NCI-H82 treated with DMSO at 0.1 percent for 48 hours (cell line): ENCODE measurements around the gene CPEB3.
A peak's percentile ranks its signal among the peaks of the same experiment; 100 is the strongest.

Source experiments
- DNase-seq: peaks from one replicate; lab custom pipeline; 2025; ENCODE audit not compliant: unreplicated experiment; lab: John Stamatoyannopoulos, UW

The CPEB3 gene

DNA sequence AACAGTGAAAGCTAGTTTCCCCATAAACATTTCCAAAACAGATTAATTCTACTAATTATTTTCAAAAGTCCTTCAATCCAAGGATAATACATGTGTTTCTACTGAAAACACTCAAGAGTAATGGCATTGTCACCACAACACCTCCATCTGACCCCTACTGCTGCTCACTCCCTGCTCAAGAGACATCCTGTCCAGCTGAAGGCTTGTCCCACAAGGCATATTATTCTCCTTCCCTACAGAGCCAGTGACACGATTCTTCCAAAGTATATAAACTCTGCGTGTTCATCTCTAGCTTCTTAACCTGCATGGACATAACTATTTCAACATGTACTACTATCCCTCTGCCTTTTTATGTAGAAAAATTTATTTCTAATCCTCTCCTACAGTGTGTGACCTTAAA, 182.1 kb downstream of the CPEB3 start:
- DNase-seq = no peak

DNA sequence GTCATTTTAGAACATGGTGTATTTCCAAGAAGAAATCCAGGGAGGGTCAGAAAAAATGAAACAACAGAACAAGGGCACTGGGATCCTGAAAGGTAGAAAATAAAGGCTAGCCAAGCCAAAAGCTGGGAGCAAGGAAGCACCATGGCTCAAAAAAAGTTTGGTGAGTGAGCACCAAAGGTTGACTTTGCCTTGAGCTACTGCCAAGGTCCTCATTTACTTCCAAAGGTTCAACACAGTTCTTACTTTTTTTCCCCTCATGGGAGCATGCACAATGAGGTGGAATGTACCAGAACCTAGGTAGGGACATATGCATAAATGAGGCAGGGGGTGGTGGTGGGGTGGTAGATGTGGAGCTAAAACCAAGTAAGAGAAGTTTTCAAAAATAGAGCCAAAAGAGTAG, 182.8 kb downstream of the CPEB3 start:
- no peak for DNase-seq

DNA sequence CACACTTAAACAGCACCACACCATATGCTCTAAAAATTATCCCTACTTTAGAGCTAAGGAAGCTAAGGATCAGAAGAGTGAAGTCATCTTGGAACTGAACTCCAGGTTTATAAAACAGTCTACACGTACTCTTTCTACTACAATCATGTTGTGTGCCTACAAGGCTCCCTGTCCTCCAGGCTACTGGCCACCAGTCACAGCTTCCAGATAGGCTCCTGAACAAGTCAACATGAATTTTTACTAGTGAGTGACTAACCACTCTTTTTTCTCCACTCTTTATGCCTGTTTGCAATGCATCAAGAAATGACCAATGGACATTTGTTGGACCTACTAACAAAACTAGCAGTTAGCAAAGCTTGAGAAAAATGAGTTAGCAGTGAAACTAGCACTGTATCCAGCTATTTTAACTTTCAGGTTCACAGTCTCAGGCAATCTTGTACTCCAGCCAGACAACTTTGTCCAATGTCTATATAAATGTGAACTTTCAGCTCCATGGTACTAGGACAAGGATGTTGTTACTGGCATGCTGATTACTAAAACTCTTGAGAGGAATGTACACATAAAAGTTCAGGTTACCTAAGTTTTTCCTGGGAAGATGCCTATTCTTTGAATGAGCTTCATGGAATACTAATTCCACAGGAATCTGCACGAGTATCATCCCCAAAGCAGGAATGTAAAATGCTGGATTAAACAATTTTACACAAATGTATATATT, 187.3 kb downstream of the CPEB3 start:
- no peak for DNase-seq

DNA sequence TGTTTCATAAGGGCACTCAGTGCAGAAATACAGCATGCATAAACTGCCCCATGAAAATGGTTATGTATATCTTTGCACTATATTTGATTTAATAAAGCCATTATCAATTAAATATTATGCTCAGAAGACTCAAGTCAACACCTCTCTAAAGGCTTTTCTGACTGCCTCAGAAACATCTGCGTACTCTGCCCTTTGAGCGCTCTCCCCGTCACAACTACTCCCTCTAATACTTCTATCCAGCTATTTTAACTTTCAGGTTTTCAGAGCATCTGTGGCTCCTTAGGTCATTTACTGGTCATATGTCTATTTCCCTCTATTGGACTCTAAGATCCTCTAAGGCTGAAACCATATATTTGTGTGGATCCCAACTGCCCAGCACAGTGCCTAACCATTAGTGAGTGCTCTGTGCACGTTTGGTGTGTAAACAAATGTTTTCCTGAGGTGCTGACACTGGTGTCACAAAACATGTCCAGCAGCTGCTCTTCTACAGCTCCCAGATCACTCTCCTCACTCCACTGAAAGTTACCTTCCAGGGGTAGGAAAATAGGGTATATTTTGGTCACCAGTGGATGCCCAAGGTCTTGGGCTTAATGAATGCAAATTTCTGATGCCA, 188.2 kb downstream of the CPEB3 start:
- no peak for DNase-seq

DNA sequence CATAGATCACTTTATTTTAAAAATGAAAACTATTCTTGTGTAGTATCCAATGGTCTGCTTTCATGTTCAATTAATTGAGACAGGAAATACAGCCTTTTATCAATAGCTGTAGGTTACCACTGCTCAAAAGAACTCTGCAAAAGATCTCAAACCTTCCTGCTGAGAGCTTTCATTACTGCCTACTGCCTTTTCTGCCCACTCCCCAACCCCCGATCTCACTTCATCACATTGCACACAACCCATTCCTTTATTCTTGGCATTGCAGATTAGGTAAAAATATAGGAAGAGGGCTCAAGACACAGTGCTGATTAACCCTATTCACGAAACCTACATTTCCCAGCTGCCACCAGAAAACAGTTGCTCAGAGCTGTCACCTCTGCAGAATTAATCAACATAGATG, 195.9 kb downstream of the CPEB3 start:
- no peak for DNase-seq

DNA sequence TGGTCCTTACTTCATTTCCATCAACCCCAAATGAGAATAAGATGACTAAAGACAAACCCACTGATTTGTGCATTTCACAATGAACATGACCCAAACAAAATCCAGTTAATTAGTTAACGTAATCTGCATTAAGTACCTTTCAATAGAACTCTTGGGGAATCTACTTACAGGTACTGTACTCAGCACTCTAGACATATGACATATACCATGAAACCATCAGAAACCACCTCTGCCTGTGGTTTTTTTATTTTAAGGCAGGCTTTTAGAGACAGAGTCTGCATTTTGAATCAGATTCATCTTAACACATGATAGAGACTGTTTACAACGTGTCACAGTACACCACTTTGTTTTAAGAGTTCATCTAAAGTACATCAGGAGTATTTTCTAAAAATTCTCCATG, 198.9 kb downstream of the CPEB3 start:
- DNase-seq = no peak

DNA sequence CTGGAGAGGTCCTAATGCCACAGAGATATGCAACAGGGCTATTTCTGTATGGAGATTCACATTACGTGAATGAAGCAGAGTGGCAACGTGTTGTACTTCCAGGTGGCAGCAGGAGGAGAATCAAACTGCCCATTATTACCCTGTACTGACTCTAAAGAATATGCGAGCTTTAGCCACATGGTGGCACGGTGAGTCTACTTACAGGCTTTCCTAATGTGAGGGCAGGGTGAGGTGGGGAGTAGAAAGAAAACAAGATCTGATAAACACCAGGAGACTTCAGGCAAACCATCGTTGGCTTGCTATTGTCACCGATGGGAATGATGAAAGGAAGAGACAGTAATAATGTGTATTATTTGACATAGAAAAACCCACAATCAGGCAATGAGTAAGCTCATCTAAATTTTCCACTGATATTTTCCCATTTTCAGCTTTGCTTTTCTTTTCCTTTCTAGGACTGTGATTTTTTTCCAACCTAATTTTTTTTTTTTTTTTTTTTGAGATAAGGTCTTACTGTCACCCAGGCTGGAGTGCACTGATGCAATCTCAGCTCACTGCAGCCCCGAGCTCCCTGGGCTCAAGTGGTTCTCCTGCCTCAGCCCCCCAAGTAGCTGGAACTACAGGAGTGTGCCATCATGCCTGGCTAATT, 203.0 kb downstream of the CPEB3 start:
- peak; percentile 63 for DNase-seq

DNA sequence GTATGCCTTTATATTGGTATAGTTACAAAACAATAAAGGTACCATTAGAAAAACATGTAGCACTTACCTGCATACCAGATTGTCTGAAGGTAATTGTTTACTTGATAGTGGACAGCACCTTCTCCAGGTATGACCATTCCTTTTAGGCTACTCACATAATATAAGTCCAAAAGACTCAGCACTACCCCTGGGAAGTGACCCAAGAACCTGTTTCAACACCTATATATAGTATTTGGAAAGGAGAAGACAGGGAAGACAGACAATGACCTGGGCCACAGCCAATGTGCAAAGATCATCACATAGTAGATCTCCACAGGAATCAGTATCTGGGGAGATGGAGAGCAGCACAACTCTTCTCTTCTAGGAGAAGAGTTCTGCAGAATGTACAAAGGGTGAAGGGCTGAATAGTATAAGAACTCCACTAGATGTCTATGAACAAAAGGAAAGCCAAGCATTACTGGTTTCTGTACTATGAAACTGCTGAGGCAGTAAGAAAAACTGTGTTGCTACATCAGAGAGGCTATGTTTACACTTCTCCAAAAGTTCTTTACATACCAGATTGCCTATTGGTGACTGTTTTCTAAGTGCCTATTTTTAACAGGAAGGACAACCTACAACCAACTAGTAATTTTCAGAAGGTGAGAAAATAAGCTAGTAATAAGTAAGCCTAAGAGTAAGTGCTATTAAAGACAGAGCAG, 208.1 kb downstream of the CPEB3 start:
- no peak for DNase-seq

DNA sequence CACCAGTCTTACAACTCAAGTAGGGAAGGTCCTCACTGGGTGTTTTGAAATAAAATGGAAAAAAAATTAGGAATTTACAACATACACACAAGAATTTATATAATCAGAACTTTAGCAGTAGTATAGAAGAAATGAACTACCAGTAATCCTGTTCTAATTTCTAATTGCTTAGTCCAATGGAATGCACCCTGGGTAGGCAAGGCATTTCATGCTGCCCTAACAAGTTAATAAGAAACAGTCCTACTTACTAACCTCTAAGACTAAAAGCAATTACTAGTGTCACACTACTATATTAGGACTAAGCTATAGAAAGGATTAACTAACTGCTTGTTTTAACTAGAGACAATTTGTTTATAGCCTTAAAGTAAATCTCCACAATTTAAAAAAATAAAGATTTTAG, 209.2 kb downstream of the CPEB3 start:
- DNase-seq = no peak

DNA sequence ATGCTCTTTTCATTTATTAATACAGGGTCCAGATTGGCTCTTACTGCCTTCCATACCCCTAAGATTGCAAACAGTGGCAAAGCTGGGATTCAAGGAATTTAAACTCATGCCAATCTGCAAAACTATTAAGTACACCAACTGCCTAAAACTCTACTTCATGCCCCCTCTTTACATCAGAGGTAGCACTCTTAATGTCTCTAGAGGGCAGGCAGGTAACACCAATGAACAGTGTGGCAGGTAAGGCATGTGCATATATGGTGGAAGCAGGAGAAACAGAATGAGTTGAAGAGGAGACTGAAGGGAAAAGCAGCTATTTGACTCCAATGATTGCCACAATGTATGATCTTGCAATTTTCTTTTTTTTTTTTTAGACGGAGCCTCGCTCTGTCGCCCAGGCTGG, 210.6 kb downstream of the CPEB3 start:
- no peak for DNase-seq

DNA sequence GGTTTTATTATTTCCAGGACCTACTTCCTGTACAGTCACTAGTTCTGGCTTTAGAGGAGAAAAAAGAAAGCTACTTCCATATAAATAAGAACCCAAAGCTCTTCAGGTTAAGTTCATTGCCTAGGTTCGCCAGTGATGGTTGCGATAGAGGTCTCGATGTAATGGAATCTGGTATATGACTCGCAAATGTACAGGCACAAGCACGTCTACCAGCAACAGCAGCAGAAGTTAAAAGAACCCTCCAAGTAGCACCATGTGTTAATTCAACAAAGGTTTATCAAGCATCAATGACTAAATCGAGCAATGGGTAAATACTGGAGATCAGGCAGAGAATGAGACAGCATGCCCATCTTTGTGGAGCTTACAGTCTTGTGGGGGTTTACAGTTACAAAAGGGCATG, 211.9 kb downstream of the CPEB3 start:
- no peak for DNase-seq

DNA sequence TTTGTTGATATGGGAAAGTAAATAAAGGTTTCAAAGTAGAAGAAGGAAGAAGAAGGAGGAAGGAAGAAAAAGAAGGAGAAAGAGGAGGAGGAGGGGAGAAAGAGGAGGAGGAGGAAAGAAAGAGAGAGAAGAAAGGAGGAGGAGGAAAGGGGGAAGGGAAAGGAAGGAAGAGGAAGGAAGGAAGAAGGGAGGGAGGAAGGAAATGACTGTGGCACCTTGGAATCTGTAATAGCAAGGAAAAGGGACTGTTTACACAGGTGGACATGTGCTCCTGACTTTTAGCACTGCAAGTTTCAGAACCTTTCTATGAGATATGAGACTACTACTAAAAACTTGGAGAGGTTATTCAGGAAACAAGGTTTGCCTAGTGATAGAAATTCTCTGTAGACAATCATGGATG, 214.2 kb downstream of the CPEB3 start:
- no peak for DNase-seq

DNA sequence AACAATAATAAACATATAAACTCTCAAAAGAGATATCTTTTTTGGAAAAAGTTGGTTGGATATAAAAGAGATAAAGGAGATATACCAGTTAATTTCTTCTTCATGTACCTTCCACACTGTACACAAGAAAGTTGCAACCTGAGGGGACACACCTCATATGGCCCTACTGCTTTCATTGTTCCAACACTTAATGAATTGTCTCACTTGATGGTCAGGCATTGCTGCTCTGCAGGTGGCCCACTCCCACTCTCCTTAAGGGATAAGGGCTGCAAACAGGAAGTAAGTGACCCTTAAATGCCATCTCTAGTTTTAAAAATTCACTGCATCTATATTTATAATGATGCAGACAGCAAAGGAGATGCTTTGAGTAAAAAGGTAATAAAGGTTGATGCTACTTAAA, 215.0 kb downstream of the CPEB3 start:
- DNase-seq = no peak

DNA sequence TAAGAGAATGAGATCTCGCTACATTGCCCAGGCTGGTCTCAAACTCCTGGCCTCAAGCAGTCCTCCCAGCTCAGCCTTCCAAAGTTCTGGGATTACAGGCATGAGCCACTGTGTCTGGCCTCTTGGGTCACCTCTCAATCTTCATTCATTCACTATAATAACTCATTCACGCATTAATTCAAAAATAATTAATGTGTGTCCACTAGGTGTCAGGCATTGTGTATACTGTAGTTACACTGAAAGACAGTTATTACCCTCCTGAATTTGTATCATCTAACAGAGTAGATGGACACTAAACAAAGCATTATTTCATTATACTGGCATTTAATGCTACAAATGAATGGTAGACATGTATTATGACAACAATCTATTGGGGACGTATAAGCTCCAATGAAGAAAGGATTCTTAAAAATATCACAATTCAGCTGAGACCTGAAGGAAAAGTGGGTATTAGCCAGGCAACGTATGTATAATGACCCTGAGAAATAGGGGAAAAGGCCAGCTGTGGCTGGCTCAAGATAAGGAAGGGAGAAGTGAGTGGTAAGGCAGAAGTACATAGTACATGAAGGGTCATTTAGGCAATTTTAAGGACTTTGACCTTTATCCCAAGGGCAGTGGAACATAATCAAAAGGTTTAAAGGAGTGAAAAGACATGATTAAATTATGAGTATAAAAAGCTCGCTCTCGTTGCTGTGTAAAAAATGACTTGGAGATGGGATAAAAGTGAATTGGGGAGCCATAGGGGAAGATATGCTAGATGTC, 216.6 kb downstream of the CPEB3 start:
- no peak for DNase-seq

DNA sequence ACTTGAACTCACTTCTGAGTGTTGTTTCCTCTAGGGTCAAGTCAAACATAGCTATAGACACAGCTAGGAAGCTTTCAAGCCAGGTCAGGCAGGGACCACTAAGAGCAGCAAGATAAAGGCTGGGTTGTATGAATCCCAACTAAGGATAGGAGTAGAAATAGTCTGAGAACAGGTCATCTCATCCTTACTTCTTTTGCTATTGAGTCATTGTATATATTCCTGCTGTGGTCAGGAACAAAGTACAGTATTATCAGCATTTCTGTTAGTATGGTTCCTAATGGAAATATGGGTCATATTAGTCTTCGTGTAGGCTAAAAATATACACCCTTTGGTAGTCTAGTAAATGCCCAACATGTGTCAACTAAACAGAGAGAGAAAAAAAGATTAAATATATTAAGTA, 222.0 kb downstream of the CPEB3 start:
- no peak for DNase-seq

DNA sequence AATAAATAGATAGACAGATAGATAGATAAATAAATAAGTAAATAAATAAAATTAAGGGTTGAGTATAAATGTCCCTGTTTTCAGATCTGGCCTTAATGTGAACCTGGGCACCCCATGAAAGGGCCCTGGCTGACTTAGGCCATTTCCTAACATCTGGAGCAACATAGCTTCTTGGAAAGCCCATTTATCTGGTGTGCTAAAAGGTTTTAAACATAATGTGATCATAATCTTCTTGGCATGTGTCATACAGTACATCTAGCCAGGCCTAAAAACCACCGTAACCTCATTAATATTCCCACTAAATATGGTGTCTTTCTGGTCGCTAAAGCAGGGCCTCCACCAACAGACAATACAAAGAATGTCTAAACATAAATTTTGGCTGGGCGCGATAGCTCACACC, 224.5 kb downstream of the CPEB3 start:
- DNase-seq = no peak

DNA sequence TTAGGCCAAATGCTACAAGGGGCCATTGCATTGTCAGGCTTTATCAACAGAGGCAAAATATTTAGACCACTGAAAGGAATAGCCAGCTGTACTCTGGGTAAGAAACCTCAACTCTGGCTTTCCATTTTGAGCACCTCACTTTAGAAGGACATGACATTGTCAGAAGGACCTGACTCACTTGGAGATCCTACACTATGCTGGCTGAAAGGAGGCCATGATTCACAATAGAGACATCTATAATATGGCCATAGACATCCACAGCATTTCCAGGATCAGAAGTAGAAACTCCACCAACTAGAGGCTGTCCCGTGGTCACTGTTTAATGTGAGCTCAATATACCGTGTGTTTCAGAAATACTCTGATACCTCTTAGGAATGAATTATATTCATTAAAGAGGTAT, 226.4 kb downstream of the CPEB3 start:
- DNase-seq = no peak

DNA sequence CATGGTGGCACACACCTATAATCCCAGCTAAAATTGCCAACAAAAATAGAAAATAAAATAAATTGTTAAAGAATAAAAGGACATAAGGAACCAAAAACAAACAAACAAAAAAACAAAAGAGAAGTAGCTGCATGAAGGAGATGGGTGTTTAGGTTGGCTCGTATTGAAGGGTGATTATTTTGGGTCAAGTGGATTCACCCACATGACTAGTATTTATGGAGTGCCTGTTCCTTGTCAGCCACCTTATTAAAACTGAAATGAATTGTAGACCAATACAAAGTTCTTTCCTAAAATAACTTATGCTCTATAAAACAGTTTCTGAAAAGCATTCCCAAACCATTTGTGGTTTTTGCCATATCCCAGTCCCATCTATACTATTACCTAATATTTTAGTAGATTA, 228.6 kb downstream of the CPEB3 start:
- DNase-seq = no peak

DNA sequence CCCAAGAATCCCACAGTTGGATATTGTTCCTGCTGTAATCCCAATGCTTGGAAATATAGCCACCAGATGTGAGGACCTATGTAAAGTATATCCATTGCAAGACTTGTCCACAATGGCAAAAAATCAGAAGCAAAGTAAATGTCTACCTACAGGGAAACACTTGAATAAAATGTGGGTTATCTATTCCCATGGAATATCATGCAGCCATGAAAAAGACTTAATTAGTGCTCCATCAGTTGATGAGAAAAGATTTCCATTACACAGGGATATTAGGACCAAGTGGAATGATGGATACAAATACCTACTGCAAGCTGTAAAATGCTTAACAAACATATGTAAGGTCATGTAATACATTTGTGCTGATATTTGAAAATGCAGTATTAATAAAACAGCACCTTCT, 236.1 kb downstream of the CPEB3 start:
- no peak for DNase-seq

DNA sequence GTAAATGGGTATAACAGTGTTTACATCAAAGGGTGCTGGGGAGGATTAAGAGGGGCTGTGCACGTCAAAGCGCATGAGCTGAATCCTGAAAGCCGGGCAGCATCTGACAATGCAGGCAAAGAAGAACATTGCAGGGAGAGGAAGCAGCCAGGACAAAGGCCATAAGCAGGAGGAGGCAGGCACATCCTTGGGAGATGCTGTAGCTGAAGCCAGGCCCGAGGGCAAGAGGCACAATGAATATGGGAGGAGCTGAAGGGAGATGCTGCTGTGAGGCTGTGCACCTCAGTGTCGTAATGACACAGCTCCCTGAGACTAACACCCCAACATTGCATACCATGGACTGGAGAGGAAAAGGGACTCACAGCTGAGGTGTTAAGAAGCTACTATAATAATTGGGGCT, 238.1 kb downstream of the CPEB3 start:
- DNase-seq = no peak

DNA sequence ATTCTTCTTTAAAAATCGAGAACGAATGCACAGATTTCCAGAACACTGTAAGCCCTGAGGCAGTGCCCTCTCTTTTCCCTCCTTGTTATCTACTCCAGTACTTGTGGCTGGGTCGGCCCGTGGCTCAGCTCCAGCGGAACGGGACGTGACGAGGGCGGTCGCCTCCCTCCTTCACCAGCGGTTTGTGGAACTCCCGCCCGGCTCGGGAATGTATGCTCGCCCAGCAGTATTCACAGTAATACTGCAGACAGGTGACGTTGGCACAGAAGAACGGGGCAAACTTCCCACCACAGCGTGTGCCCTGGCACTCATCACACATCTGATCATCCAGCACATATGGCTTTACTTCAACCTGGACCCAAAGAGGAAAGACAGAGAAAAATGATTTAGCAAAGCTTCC, 238.8 kb downstream of the CPEB3 start:
- no peak for DNase-seq
